Left ventricle myocardium inferior (tissue), 1 donor: ENCODE results near the gene SPTSSB. TPM values are rescaled to one million over a fixed set of nuclear protein-coding genes. Genes with fewer than 3 reads are reported as not detected.

Experiments used
- DNase-seq: peaks from one replicate; pipeline ENCODE4 v3.0.0-alpha.2; 2020
- H3K27ac ChIP-seq: fragments of 200-600 bp; replicated peaks from 2 replicates; pipeline ENCODE4 v1.8.0; 2021
- H3K27me3 ChIP-seq: fragments of 200-600 bp; 2 replicates; pipeline ENCODE4 v1.8.0; 2021; ENCODE audit warnings: low read depth
- H3K36me3 ChIP-seq: fragments of 200-600 bp; 2 replicates; pipeline ENCODE4 v1.8.0; 2021
- H3K4me1 ChIP-seq: fragments of 200-600 bp; 2 replicates; pipeline ENCODE4 v1.8.0; 2021
- H3K4me3 ChIP-seq: fragments of 200-600 bp; 2 replicates; pipeline ENCODE4 v1.8.0; 2021; ENCODE audit warnings: mild to moderate bottlenecking, moderate library complexity
- H3K9me3 ChIP-seq: fragments of 200-600 bp; replicated peaks from 2 replicates; pipeline ENCODE4 v1.8.0; 2021
- intact Hi-C: fragments of 100-400 bp; cut with micrococcal nuclease; formaldehyde crosslinking; loops from one replicate; pipeline ENCODE4 v1.11.0; 2022
- total RNA-seq: library from RNA; stranded (reverse); fragmentation: NEBNext Ultra II Directional; extraction: Animal tissue kit (Norgen Biotek cat#: 25700); gene quantifications from one replicate; pipeline ENCODE4 v1.2.1, GENCODE V29; 2021
- TF ChIP-seq, protein P1 (sequence below): fragments of 200-600 bp; IDR thresholded peaks from 2 replicates; pipeline ENCODE4 v1.8.0; 2021; ENCODE audit warnings: antibody characterized with exemption, mild to moderate bottlenecking, borderline replicate concordance
- donor health status: DM: no; HTN: yes; CAD: no; lungs with severe emphysema.

SPTSSB gene
- total RNA-seq, 1 donor from 2014 or later, result 0.25 TPM

DNA sequence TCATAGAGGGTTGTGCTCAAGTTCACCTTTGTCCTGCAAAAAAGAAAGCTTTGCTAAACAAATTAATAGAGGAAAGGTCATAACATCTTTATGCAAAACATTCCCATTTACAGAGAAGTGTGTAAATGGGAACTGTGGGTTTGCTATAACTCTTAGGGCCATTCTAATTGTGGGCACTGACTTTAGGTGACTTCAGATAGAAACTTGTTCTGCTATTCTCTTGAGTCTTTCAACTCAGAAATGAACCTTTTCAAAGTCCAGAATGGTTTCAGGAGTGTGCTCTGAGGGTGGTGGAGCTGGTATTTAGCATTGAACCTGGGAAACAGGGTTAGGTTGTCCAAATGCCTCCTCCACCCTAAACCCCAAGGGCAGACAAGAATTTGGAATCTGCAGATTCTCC lies 34.0 kb downstream of the SPTSSB start:
- H3K27me3 ChIP-seq, result no peaks in the 10 kb centered on the region
- H3K4me3 ChIP-seq, result no peak overlapping the region
- no peaks in the 10 kb centered on the region for H3K4me1 ChIP-seq
- no peak overlapping the region for H3K27ac ChIP-seq
- intact Hi-C loops, result no loop called here
- no peak for DNase-seq
- no peaks in the 10 kb centered on the region for H3K36me3 ChIP-seq
- TF ChIP-seq, protein P1, sequence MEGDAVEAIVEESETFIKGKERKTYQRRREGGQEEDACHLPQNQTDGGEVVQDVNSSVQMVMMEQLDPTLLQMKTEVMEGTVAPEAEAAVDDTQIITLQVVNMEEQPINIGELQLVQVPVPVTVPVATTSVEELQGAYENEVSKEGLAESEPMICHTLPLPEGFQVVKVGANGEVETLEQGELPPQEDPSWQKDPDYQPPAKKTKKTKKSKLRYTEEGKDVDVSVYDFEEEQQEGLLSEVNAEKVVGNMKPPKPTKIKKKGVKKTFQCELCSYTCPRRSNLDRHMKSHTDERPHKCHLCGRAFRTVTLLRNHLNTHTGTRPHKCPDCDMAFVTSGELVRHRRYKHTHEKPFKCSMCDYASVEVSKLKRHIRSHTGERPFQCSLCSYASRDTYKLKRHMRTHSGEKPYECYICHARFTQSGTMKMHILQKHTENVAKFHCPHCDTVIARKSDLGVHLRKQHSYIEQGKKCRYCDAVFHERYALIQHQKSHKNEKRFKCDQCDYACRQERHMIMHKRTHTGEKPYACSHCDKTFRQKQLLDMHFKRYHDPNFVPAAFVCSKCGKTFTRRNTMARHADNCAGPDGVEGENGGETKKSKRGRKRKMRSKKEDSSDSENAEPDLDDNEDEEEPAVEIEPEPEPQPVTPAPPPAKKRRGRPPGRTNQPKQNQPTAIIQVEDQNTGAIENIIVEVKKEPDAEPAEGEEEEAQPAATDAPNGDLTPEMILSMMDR, result no peak
- H3K9me3 ChIP-seq, result no peaks in the 10 kb centered on the region

DNA sequence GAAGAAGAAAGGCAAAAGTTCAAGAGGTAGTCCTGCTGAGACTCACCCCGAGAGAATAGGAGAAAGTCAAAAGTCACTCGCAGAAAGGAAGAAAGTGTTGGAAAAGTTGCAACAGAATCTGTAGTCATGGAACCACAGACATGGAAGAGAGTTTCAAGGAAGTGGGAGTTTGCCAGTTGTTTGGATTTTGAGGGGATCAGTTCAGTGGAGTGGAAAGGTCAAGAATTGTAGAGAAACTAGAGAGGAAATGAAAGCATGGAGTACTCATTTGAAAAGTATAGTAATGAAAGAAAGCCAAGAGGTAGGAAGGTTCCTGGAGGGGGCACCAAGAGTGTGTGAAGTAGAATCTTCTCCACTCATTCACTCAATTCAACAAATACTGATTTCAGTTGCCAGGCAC lies 34.7 kb downstream of the SPTSSB start:
- no peak for DNase-seq
- Histone ChIP-seq H3K27ac (no peak overlapping the region), H3K36me3 (no peaks in the 10 kb centered on the region), H3K4me3 (no peak overlapping the region), H3K9me3 (no peaks in the 10 kb centered on the region), H3K27me3 (no peaks in the 10 kb centered on the region), H3K4me1 (no peaks in the 10 kb centered on the region)
- TF ChIP-seq, protein P1, result no peak
- intact Hi-C loops, result no loop called here

DNA sequence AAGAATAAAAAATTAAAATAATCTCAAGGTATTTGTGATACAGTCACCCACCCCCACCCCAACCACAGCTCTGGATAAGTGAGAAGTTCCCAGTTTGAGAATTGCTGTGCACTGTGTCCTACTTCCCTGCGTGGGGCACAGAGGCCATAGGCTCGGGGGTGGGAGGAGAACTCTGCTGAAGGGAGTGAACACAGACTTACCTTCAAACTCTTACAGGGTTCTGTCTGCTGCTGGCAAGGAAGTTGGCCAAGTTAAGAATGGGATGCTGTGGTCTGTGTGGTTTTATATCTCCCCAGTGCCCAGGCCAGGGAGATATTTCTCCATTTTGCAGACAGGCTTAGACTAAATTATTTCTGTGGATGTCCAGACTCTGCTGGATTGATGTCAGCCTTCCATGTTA lies 37.6 kb downstream of the SPTSSB start:
- Histone ChIP-seq H3K4me3 (no peak overlapping the region), H3K36me3 (no peaks in the 10 kb centered on the region), H3K9me3 (no peaks in the 10 kb centered on the region), H3K27ac (no peak overlapping the region), H3K4me1 (no peaks in the 10 kb centered on the region), H3K27me3 (no peaks in the 10 kb centered on the region)
- TF ChIP-seq, protein P1, result no peak
- DNase-seq, result no peak
- intact Hi-C loops, result no loop called here

DNA sequence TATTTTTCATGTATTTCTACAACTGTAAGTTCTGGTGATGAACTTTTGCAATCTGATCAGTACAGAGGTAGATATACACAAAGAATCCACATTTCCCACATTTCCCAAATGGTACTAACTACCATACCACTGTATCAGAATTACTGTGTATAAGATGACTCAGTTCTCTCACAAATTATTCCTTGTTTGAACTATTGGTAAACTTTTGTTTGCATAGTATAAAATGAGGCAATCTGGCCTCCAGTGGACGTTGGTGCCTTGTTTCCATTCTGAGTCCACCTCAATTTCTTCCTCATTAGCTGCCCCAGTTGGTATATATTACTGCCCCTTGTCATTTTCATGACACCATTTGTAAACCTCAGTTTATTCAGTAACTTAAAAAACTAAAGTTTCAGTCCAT lies 38.5 kb downstream of the SPTSSB start:
- Histone ChIP-seq H3K27me3 (no peaks in the 10 kb centered on the region), H3K9me3 (no peaks in the 10 kb centered on the region), H3K36me3 (no peaks in the 10 kb centered on the region), H3K4me1 (no peaks in the 10 kb centered on the region), H3K4me3 (no peak overlapping the region), H3K27ac (no peak overlapping the region)
- intact Hi-C loops, result no loop called here
- DNase-seq, result no peak
- TF ChIP-seq, protein P1, result no peak

DNA sequence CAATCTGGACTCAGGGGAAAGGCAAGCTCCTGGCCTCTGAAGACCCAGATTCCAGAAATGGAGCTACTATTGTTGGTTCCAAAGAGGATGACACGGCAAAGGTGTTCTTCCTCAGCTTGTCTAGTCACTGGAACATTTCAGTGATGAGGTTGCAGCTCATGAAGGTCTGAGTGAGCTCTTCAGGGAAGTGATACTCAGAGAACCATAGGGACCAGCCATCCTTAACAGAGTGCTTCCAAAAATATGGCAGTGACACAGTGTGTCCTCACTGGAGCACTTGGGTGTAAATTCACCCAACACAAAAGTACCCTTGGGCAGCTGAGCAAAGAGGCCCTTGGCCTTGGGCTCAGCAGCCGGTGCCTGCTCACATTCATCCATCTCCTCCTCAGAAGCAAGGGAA lies 46.3 kb downstream of the SPTSSB start:
- H3K4me1 ChIP-seq, result no peaks in the 10 kb centered on the region
- TF ChIP-seq, protein P1, result no peak
- H3K27me3 ChIP-seq, result no peaks in the 10 kb centered on the region
- H3K36me3 ChIP-seq, result no peaks in the 10 kb centered on the region
- peaks cover 23% of the 10 kb centered on the region for H3K9me3 ChIP-seq
- no peak overlapping the region for H3K4me3 ChIP-seq
- intact Hi-C loops, result no loop called here
- no peak overlapping the region for H3K27ac ChIP-seq
- no peak for DNase-seq
